Measurements from ENCODE around the gene PLEKHA6.

The PLEKHA6 gene

DNA sequence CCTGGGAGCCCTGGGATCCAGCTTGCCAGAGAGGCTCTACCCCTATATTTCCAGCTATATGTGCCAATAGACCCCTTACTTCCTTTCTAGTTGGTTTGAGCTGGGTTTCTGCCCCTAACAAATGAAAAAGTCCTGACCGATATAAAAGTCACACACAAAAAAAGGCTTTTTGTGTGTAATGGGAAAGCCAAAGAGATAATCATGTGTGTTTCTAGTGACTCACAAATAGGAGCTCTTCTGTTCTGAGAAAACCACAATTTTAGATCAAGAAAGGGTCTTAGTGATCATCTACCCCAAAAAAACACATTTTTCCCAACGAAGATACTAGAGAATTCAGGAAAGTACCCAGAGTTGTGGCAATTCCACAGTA is 23.0 kb upstream of the PLEKHA6 start:
- no peak for ATAC-seq

DNA sequence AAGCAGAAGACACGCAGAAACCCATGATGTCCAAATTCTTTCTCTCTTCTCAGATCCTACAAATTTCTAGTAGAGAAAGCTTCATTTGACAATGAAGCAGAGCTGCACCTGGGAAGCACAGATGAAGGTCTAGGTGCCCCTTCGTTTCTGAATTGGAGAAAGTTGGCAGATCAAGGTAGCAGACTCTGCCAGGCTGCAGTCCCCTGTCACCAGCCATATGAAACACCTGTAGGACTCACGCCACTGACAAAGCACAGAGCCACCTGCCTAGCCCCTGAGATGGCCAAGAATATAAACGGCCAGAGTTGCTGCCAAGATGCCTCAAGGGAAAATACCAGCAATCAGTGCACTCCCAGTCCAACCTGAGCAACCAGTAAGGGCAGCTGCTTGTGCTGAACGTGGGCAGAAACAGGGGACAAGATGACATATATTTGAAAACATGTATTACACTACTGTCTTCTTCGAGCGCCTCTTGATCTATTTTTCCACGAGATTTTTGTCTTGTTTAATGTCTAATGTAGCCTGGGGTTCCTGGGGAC is 20.6 kb upstream of the PLEKHA6 start:
- ATAC-seq: no peak

DNA sequence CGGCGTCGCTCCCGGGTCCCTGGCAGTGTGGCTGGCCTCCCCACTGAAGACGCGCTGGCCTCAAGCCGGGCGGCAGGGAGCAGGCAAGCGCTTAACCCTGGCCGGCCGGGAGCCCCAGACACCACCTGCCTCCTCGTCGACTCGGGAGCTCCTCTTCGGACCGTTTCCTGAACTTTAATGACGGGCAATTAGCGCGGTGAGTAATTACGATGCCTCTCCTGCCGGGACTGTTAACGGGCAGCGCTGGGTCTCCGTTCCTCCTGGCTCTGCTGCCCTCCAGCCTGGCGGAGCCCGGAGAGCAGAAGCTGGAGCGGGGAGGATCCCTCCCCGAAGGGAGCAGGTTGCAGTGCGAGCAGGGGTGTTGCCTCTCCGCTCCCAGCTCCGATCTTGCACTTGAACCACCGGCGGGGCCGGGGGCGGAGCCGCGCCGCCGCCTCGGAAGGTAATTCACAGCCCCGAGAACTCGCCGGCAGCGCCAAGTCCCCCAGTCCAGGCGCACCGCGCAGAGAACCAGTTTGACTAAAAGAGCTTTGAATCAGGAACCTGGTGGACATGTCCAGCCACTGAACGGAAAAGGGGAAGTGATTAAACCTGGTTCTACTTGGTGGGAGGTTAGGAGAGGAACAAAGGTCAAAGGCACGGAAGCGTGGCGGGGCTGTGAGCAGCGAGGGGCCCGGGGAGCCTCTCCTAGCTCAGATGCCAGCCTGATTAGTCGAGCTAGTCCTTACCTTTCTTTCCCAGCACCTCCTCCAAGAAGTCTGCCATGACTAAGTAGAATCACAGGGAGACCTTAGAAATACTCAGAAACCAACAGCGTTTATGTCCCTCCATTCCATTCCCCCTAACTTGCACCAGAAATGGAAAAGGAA is 18.3 kb upstream of the PLEKHA6 start:
- peak; percentile 64 to 66 for ATAC-seq

DNA sequence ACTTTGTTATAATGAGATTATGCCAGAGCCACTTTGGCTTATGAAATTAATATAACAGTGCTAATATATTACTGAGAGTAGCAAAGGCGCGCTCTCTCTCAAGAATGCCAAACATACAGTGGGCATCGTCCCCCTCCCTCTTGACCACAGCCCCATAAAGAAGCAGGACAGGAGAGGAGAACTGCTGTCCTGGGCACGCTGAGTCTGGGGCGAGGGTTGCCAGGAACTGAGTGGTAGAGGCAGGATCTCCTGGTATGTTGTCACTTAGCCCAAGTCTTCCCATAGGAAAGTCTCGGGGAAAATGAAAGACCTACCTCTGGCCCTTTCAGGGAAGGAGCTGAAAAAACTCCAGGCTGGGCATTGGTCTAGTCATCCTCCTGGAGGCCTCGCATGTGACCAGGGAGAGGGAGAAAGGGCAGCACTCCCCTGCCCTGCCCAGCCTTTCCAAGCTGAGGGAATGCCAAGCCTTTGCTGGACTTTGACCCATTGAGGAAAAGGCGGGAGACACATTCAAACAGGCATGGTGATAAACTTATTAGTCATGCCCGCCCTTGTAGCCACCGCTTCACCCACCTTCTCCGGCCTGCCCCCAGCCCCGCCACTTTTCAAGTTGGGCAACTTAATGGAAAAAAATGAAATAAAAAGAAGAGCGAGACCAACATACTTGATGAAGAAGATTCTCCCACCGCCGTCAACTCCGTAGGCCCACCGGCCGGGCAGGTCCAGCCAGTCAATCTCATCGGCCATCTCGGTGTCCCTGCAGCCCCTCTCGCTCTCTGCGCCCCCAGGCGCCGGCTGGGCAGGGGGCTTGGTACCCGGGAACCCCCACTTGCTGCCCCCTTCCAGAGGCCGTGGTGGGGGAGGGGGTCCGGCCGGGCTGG is 17.4 kb upstream of the PLEKHA6 start:
- no peak for ATAC-seq

DNA sequence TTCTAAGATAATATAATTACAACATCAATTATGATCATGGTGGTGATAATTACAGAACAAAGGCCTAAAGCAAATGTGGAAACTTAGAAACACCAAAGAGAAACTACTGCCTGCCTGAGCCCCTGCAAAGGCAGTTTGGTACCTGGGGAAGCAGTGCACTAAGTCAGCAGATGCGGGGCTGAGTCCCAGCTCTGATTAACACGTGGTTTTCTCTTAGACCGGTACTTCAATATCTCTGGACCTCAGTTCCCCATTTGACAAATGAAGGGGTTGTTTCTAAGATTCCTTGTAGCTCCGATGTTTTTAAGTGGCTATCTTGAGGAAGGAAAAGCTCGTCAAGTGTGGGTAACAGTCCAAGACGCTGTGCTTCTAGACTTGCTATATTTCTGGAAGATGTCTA is 16.7 kb upstream of the PLEKHA6 start:
- ATAC-seq: no peak

DNA sequence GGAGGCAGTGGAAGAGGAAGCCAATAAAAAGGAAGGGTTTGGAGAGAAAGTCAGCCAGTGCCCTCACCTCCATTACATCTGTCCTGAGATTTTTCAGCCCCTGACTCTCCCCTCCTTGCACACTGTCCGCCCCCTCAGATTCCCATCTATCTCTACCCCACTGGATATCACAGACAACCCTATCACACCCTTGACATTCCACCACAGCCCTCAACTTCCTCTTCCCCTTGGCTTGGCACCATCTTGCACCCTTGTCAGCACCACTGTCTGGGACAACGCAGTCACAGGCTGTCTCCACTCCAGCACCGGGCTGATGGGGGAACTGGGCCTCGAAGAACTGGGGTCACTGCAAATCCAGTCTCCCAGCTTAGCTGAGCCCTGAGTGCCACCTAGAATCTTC is 14.2 kb upstream of the PLEKHA6 start:
- ATAC-seq: no peak

DNA sequence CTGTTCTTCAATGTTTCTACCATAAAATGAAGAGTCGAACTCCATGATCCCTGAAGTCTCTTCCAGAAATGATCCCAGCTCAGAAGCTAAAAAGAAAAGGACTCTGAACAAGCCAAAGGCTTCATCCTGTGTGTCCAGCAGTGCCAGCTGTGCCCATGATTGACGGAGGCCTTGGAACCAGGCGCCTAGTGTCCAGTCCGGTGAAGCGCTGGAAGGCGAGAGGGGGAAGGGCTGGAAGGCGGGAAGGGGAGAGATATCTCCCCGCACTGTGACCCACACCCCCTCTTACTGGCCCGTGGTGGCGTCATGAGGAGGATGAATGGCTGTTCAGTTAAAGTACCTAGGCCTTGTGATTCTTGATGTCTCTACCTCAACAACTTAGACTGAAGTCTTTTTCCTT is 10.4 kb upstream of the PLEKHA6 start:
- ATAC-seq: no peak

DNA sequence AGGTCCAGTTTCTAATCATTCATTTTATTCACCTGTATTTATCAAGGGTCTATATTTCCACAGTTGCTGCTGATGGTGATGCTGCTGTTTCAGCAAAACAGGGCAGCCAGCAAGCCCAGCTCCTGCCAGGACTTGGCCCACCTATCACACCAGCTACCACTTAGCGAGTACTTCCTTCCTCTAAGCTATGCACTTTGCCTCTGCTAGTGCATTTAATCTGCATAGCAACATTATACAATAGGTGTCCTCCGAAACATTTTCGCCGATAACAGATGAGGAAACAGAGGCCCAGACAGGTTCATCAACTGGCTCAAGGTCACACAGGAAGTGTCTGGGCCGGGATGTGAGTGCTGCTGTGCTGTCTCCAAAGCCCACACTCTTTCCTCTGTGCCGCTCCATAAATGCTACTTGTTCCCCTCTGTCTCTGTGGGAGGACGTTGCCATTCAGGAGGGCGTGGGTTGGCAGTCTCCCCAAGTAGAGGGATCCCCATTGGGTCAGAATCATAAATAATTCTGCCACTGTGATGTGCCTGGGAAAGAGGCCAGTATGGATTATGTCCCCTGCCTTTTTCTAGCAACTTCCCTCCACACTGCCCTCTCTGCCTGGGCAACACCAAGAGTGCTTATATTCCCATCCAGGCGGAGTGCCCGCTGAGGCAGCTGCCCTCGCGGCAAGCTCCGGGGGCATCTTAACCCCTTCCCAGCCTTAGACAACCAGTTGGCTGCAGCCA is 9.4 kb upstream of the PLEKHA6 start:
- ATAC-seq: no peak

DNA sequence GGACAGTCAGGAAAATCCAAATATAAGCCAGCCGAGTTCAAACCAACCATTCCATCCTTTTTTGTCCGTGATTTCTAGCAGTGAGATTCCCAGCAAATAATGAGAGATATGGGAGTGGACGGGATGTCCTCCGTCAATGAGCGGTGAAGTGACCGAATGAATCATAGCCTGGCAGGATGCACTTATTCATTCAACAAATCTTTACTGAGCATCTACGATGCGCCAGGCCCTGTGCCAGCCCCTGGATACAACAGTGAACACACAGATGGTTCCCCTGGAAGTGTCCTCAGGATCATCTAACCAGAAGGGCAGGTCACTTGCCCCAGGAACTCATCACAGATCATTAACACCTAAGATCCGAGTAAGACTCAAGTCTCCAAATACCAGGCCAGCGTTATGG is 8.2 kb upstream of the PLEKHA6 start:
- ATAC-seq: no peak

DNA sequence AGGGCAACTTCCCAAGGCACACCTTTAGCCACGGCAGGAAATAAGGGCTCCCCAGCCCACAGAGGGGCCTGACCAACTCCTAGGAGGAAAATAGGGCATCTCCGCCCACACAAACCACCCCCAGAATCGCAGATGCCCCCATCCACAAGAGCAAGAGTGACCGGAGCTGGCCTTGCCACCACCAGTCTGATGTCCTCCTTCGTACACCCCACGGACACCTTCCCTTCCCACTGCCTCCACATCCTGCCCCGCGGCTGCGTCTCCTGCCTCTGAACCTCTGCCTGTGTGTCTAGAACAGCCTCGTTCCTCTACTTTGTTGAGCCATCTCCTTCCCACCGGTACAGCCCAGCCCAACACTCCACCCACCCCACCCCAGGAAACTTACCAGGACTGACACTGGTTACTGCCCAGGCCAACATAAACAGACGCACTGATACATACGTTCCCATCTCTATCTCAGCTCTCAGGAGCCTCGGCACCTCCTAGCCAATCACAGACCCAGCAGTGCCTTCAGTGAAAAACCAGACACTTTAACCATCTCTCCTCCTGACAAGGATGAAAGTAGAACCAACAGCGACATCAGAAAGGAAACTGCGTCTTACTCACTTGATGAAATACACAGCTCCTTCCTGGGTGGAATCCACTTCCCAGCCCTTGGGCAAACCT is 7.6 kb upstream of the PLEKHA6 start:
- no peak for ATAC-seq

DNA sequence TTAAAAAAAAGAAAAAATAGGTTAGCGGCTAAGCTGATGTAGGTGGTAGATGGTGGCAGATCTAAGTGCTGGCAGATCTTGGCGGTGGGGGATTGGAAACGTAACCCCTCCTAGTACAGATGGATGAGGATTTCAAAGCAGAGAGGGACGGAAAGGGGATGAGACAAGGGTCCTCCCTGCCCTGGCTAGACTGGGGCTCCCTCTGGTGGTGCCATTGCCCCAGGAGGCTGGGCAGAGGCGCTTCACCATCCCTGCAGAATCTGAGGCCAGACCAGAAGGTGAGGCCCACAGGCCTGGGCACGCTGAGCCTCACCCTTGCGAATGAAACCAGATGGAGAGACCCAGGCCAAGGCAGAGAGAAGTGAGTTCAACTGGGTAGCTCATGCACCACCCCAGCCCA is 7.0 kb upstream of the PLEKHA6 start:
- no peak for ATAC-seq

DNA sequence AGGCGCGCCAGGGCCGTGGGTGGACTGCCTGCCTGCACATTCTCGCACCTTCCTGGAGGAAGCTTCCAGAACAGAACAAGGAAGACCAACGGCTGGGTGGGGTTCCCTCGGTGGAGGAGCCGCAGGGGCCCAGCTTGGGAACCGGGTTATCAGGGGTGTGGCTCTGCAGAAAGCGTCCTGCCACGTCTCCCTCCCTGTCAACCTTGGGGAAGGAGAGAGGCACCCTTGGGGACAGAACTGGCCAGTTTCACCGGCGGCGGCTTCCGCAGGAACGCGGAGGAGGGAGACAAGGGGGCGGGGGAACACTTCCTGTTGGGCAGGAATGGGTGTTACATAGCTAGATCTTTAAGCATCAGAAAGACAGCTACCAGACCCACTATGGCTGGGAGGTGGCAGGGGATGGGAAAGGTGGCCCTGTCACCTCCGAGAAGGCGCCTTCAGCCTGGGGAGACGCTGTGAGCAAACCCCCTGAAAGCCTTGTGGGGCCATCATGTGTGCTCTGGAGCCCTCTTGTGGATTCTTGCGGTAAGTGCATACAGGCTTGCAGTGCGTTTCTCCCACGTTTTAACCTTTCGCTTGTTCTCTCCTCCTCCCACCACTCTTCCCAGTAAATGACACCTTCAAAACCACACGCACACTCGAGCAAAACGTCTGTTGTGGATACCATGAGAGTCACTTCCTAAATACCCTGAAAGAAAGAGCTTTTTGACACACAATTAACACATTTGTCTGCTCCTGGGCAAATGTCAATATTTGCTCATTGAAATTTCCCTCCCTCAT is 3.8 kb upstream of the PLEKHA6 start:
- ATAC-seq: peak; percentile 74 to 79

DNA sequence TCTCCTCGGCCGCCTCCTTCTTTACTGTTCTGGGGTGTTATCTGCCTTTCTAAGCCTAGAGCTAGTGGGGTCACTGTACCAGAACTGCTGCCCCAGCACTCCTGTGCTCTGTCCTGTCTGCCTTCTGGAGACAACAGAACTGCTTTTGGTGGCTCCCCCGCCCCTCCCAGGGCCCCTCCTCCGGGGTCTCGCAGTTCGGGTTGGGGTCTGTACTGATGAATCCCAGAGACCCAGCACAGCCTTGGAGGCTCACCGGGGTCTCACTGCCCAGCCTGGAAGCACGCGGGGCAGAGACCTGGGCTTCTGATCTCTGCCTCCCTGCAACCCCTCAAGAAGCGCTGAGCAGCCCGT is 3.2 kb upstream of the PLEKHA6 start:
- ATAC-seq: no peak

DNA sequence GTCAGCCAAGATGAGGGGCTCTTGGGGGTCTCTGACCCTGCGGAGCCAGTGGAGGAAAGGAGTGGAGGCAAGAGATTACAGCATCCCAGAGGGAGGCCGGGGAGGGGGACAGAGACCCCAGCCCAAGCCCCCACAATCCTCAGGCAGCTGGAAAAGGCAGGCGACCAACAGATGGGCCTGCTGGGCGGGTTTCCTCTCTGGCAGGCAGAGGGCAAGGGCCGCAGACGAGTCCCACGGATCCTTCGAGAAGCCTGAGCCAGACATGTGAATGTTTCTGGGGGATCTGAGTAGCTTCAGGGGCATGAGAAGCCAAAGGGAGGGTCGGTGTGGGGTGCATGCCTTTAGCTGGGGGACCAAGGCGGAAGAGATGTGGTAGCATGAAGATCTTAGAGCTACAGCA is 2.1 kb upstream of the PLEKHA6 start:
- no peak for ATAC-seq

DNA sequence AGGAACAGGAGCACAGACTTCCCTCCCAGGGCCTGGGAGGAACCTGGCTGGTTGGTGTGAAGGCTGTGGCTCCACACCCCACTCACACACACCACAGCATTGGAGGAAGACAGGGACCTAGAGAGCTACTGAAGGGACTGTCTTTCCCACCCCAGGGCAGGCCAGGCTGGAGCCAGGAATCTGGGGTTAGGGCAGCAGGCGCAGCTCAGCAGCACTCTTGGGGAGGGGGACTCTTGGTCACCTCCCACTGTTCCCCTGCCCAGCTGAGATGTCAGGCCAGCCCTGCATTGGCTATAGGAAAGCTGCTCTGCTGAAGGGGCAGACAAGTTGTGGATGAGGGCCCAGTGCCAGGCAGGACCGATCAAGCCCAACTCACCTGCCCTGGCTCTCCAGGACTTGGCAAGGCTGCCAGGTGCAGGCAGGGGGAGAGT is 1.6 kb upstream of the PLEKHA6 start:
- no peak for ATAC-seq

DNA sequence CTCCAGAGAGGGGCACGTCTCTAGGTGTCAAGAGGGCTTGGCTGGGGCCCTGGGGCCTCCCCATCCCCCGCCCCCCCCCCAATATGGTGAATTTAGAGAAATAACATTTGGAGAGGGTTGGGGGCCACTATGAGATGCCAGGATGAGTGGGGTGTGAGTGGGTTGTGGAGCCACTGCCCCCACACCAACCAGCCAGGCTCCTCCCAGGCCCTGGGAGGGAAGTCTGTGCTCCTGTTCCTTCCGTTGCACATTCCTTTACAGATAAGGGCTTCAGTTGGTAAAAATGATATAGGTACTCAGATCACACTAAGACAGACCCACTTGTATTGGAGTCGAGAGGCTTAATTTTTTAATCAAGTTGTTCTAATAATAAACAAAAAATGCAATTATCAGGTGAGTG is 585 bp upstream of the PLEKHA6 start:
- ATAC-seq: no peak

DNA sequence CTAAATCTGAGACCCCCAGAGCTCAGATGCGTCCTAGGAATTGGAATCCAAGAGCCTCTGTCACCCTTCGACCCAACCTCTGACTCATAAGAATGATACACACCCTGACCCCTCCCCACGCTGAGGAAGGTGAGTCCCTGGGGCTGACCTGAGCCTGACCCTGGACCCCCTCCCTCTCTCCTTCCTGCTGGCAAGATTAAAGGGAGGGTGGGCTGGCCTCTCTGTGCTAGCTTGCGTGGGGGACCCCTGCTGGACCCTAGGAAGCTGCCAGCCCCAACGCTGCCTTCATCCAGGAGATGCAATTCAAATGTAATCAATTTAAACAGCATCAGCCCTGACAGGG is 627 bp downstream of the PLEKHA6 start:
- no peak for ATAC-seq

DNA sequence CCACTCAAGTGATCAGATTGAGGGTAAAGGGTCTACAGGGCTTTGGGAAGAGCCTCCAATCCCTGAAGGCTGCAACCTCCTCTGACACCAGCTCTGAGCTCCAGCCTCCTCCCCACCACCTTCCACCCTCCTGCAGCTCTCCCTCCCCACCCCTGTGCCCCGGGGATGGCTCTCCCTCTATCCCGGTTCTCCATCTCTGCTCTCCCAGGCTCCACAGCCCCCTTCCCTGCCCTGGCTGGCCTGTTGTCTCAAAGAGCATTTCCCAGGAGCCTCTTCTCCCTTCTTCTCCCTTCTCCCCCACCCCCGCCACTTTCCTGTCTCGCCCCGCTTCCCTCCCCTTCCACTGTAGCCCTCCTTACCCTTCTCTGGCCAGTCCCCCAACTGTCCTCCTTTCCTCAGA is 1.1 kb downstream of the PLEKHA6 start:
- ATAC-seq: no peak

DNA sequence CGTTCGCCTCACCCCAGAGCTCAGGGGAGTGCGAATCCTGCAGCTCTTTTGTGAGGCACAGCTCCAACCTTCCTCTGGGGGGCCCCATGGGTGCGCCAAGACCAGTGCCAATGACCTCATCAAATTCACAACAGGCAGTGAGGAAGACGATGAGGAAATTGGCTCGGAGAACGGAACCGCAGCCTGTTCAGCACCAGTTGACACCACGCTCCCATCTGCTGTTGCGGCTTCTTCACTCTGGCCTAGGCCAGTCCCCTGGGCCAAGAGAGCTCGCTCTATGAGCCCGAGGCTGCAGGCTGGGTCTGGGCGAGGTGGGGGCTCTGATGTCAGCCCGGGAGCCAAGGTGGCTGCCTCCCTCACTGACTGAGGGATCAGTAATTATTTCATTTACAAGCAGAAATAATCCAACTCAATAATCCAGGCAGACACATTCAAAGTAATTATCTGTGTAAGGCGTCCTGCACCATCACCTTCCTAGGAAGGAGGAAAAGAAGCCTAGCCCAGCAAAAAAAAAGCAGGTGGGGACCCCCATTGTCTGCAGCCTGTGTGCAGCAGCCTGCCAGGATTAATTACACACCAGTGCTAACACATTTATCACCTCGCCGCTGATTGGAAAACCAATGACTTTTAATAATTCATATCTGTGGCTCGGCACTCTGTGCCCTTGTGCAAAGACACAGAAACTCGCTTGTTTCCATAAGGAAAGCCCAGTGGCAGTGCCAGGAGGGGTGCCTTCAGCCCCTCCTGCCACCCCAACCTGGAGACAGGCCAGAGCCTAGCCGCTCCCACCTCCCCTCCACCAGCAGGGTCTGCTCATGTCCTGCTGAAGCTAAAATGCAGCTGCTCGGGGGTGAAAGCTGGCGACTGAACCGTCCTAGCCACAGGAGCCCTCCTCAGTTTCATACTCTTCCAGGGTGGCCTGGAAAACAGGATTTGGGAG is 1.9 kb downstream of the PLEKHA6 start:
- ATAC-seq: no peak

DNA sequence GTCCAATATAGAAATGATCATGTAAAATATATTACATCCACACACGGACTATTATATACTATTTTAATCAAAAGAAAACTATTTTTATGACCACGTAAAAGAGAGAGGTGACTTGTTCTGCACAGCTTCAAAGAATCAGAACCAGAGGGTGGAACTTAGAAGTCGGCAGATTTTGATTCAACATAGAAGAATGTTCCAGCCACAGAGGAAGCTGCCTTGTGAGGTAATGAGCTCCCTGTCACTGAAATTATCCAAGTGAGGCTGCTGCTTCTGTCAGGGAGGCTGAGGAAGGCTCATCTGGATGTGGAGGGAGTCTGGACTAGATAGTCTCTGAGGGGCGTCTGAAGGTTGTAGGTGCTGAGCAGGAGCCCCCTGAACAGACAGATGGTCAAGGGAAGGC is 2.7 kb downstream of the PLEKHA6 start:
- no peak for ATAC-seq

DNA sequence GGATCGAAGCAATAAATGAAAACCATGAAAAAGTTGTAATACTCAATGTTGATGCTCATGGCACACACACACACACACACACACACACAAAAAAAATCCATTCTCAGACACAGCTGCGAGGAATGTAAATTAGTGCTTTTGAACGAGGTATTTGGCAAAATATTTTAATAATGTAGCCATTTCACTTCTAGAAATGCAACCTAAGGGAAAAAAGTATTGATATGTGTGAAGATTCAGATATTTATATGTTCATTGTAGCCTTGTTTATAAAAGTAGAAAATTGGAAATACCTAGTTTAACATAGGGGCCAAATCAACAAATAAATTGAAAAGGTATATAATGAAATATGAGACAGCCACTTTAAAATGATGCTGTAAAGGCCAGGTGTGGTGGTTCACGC is 3.8 kb downstream of the PLEKHA6 start:
- no peak for ATAC-seq
